ENCODE data around the gene SLC25A42. TPM values are rescaled to one million over a fixed set of nuclear protein-coding genes. Genes with fewer than 3 reads are reported as not detected.

The SLC25A42 gene
- total and polyA plus RNA-seq, 2 donors (not counting 3 experiments of a cell fraction or from before 2014, with no cell fraction given) = 6.2 to 6.3 TPM

GRCh38 chr19:19094513-19094912 is 30.7 kb downstream of the SLC25A42 start:
- Histone ChIP-seq H3K27me3 (ENCODE audit: control insufficient read depth in 2 of 2, insufficient read depth in 2 of 2, low read length in 2 of 2) (no peaks in the 10 kb centered on the region), H4K20me1 (replicated peaks; ENCODE audit: control insufficient read depth, extremely low read depth, insufficient read depth, low read length) (no peaks in the 10 kb centered on the region), H3K4me2 (ENCODE audit: insufficient read depth, low read length) (no peak overlapping the region), H3K9ac (replicated peaks; ENCODE audit: extremely low read depth, insufficient read depth, low read length) (no peak overlapping the region), H3K79me2 (ENCODE audit: control insufficient read depth, insufficient read depth, low read length) (no peaks in the 10 kb centered on the region), H3K9me3 (replicated peaks; ENCODE audit: control insufficient read depth, insufficient read depth, low read length) (no peaks in the 10 kb centered on the region), H2AFZ (ENCODE audit: low read depth, low read length) (no peak overlapping the region), H3K9me1 (replicated peaks; ENCODE audit: control insufficient read depth, extremely low read depth, insufficient read depth, low read length) (no peaks in the 10 kb centered on the region), H3K4me3 (replicated peaks in 1 of 3; ENCODE audit: insufficient read depth in 1 of 3, low read depth in 1 of 3, low read length in 3 of 3) (no peak overlapping the region), H3K4me1 (ENCODE audit: control insufficient read depth, extremely low read depth, insufficient read depth, low read length) (no peaks in the 10 kb centered on the region), H3K36me3 (ENCODE audit: control insufficient read depth in 2 of 2, extremely low read depth in 1 of 2, insufficient read depth in 2 of 2, low read length in 2 of 2) (no peaks in the 10 kb centered on the region), H3K27ac (ENCODE audit: insufficient read depth, low read depth, low read length) (no peak overlapping the region)
- no peak for FAIRE-seq
- no peak for DNase-seq (ENCODE audit: low read depth, low spot score)
- TF ChIP-seq CTCF (IDR thresholded peaks at IDR 0.05; ENCODE audit: extremely low read depth in 1 of 2, insufficient read depth in 1 of 2, low read depth in 1 of 2, low read length in 2 of 2) (no peak), GATA2 (IDR thresholded peaks at IDR 0.05; ENCODE audit: insufficient read depth, insufficient read length, low read depth, low read length) (no peak), POLR2AphosphoS5 (IDR thresholded peaks at IDR 0.05; ENCODE audit: insufficient read depth, low read depth, low read length) (no peak), FOS (IDR thresholded peaks at IDR 0.05; ENCODE audit: borderline replicate concordance, insufficient read depth, low read length) (no peak), MYC (IDR thresholded peaks at IDR 0.05; ENCODE audit: low read depth, low read length) (no peak), JUN (IDR thresholded peaks at IDR 0.05; ENCODE audit: borderline replicate concordance, insufficient read depth, insufficient read length, low read depth) (no peak), MAX (IDR thresholded peaks at IDR 0.05; ENCODE audit: insufficient read depth, insufficient read length) (no peak), POLR2A (IDR thresholded peaks at IDR 0.05; ENCODE audit: low read depth, low read length) (no peak), EZH2 (IDR thresholded peaks at IDR 0.05; ENCODE audit: borderline replicate concordance, low read depth, low read length, severe bottlenecking) (no peak)
- dilution Hi-C loops (cut with MboI; ENCODE audit: extremely low pct_ligation_motif_present, low sequenced_read_pairs) (no loop called here), intact Hi-C loops (cut with micrococcal nuclease) (no loop called here)
- no TSS peak for BruUV-seq (replicated peaks)
- ChIA-PET POLR2A (no interaction called here), CTCF (no interaction called here)
